MM.1S (cell line): Measurements from ENCODE around the gene HMGCS1.

Experiments used
- CTCF ChIP-seq: fragments of 300-600 bp; sonication (generic); IDR thresholded peaks from 2 replicates; pipeline ENCODE4 v1.5.1; 2016; ENCODE audit warnings: antibody characterized with exemption, low read length, mixed read lengths
- EZH2 ChIP-seq: fragments of 300-600 bp; sonication (generic); optimal IDR thresholded peaks from 2 replicates; pipeline ENCODE3; 2017; ENCODE audit warnings: low read depth, mild to moderate bottlenecking, antibody characterized with exemption, low read length, mixed read lengths
- EZH2phosphoT487 ChIP-seq: fragments of 300-600 bp; sonication (generic); IDR thresholded peaks from 2 replicates; pipeline ENCODE4 v1.6.1; 2018; ENCODE audit warnings: antibody characterized with exemption, low read length

- TF ChIP-seq CTCF (peak; percentile 16), EZH2 (no peak), EZH2phosphoT487 (no peak)
Observed at GRCh38 chr5:43313035-43313853, at the start of gene HMGCS1.
